GM12864 (cell line): Measurements from ENCODE around the gene NCKAP1.
"Not testable (repeated sequence)": the region's sequence is repeated elsewhere in the genome, so short reads cannot be mapped to it uniquely, and the experiment has no call there.

ENCODE experiments used
- DNase-seq: peaks from one replicate; pipeline ENCODE4 v3.0.0-alpha.2; 2011; ENCODE audit warnings: low read depth
- H3K4me3 ChIP-seq: 2 replicates; pipeline ENCODE4 v1.5.1; 2011; ENCODE audit warnings: mild to moderate bottlenecking, low read depth, low read length, control low read depth
- TF ChIP-seq, protein P1 (sequence below): IDR thresholded peaks from 2 replicates; pipeline ENCODE4 v1.5.1; 2011; ENCODE audit warnings: low read depth, mild to moderate bottlenecking, moderate library complexity, low read length, control low read depth, inconsistent platforms; ENCODE audit errors: missing control alignments

NCKAP1 gene

DNA sequence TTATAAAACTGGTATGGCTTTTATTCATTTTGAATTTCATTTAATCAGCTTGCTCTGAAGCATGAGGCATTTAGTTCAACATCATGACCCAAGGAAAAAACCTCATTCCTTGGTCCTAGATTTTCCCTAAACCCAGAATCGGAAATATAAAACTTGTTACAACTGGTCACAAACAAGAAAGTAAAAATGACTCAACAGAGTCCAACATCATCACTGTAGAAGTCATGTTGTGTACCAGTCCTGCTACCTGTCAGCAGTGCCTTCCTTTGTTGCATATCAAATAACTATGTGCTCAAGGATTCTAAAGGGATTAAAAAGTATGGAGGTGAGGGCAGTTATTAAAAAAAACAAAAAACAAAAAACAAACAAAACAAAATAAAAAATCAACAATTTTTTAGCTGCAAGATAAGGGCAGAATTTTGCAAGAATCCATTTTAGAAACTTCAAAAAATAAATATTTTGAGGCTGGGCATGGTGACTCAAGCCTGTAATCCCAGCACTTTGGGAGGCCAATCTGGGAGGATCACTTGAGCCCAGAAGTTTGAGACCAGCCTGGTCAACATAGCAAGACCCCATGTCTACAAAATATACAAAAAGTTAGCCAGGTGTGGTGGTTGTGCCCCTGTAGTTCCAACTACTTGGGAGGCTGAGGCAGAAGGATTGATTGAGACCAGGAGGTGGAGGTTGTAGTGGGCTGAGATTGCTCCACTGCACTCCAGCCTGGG lies 18.4 kb downstream of the NCKAP1 start:
- no peak for DNase-seq
- TF ChIP-seq, protein P1, sequence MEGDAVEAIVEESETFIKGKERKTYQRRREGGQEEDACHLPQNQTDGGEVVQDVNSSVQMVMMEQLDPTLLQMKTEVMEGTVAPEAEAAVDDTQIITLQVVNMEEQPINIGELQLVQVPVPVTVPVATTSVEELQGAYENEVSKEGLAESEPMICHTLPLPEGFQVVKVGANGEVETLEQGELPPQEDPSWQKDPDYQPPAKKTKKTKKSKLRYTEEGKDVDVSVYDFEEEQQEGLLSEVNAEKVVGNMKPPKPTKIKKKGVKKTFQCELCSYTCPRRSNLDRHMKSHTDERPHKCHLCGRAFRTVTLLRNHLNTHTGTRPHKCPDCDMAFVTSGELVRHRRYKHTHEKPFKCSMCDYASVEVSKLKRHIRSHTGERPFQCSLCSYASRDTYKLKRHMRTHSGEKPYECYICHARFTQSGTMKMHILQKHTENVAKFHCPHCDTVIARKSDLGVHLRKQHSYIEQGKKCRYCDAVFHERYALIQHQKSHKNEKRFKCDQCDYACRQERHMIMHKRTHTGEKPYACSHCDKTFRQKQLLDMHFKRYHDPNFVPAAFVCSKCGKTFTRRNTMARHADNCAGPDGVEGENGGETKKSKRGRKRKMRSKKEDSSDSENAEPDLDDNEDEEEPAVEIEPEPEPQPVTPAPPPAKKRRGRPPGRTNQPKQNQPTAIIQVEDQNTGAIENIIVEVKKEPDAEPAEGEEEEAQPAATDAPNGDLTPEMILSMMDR: no peak

DNA sequence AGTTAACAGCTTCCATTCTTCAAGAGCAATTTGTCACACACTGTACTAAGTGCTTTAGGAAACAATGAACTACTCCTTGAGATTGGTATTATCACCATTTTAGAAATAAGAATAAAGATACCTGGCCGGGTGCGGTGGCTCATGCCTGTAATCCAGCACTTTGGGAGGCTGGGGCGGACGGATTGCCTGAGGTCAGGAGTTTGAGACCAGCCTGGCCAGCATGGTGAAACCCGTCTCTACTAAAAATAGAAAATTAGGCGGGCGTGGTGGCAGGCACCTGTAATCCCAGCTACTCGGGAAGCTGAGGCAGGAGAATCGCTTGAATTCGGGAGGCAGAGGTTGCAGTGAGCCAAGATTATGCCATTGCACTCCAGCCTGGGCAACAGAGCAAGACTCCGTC lies 20.4 kb downstream of the NCKAP1 start:
- not testable (repeated sequence) for DNase-seq, H3K4me3 ChIP-seq

More for the DNA sequence above, 18.4 kb downstream of the NCKAP1 start:
- H3K4me3 ChIP-seq: no peak overlapping the region

DNA sequence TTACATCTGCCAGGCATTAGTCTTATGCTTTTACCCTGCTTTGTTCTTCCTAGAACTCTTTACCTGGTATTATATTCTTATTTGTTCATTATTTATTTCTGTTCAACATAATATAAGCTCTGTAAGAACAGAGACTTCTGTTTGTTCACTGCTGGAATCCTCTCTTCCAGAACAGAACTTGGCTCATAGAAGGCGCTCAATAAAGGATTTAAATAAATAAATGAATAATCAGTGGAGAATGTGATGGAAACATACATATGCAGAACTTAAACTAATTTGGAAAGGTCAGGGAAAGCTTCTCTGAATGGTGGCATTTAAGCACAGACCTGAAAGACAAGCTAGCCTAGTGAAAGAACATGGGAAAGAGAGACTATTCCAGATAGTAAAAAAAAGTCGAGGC lies 24.3 kb downstream of the NCKAP1 start:
- TF ChIP-seq, protein P1: no peak
- no peak for DNase-seq
- no peak overlapping the region for H3K4me3 ChIP-seq

DNA sequence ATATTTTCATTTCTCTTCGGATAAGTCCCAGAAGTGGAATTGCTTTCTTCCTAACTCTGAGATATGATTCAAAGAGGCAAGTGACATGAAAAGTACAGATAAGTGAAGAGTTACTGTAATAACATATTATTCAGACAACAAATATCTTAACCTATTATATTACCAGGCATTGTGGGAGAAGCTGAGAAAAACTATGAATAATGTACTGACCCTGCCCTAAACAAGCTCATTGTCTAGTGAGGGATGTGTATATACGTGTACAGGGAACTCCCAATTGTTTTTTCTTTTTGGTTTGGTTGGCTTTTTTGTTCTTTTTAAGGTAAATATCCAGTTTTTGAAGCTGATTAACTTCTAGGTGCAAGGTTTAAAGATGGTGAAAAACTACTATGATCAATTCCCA lies 26.5 kb downstream of the NCKAP1 start:
- H3K4me3 ChIP-seq: no peak overlapping the region
- TF ChIP-seq, protein P1: no peak
- DNase-seq: no peak

DNA sequence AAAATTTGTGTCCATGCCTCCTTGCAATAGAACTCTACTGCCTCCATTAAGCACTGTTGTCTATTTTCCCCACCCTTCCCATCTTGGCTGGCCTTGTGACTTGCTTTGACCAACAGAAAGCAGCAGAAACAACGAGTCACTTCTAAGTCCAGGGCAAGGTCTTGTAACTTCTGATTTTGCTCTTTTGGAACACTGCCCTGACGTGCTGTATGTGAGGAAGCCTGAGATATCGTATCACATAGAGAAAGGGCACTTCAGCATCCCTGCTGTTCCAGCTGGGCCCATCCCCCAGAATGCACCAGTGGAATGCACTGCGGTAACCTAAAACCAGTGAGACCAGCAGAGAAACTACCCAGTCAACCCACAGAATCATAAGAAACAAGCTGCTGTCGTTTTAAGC lies 28.1 kb downstream of the NCKAP1 start:
- no peak overlapping the region for H3K4me3 ChIP-seq
- TF ChIP-seq, protein P1: no peak
- no peak for DNase-seq

DNA sequence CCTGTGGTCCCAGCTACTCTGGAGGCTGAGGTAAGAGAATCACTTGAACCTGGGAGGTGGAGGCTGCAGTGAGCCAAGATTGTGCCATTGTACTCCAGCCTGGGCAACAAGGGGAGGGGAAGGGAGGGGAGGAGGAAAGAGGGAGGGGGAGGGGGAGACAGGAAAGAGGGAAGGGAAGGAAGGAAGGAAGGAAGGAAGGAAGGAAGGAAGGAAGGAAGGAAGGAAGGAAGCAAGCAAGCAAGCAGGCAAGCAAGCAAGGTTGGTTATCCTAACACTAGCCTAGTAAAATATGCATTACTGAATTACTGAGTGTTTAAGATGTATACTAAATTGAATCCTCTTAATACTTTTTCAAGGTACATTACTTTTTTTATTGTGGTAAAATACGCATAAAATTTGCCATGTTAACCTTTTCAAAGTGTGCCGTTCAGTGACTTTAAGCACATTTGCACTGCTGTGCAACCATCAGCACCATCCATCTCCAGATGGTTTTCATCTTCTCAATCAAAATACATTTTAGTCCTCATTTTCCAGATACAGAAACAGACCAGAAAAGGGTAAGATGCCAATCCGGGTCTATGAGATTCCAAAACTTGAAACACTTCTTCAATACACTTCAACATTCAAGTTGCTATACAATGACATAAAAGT lies 28.9 kb downstream of the NCKAP1 start:
- DNase-seq: no peak
- TF ChIP-seq, protein P1: no peak
- no peak overlapping the region for H3K4me3 ChIP-seq

DNA sequence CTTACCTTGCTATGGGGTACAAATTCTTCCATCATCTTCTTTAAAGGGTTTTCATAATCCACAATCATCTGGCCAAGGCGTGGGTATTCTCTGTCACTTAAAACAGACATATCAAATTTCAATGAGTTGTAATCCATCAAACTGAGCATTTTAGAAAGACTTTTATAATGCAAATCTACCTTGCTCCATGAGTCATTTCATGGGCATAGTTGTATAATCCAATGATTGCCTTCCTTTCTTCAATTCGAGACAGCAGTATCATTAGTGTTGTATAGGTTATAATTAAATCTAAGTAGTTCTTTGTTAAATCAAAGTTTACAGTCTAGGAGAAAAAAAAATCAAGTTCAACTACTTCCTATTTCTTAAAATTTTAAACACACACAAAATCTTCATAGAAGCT lies 36.3 kb downstream of the NCKAP1 start:
- TF ChIP-seq, protein P1: no peak
- no peak for DNase-seq
- H3K4me3 ChIP-seq: no peak overlapping the region
